ENCODE data around the gene MDM2.
A peak's percentile ranks its signal among the peaks of the same experiment; 100 is the strongest.
"Not testable (repeated sequence)": the region's sequence is repeated elsewhere in the genome, so short reads cannot be mapped to it uniquely, and the experiment has no call there.

The MDM2 gene

DNA sequence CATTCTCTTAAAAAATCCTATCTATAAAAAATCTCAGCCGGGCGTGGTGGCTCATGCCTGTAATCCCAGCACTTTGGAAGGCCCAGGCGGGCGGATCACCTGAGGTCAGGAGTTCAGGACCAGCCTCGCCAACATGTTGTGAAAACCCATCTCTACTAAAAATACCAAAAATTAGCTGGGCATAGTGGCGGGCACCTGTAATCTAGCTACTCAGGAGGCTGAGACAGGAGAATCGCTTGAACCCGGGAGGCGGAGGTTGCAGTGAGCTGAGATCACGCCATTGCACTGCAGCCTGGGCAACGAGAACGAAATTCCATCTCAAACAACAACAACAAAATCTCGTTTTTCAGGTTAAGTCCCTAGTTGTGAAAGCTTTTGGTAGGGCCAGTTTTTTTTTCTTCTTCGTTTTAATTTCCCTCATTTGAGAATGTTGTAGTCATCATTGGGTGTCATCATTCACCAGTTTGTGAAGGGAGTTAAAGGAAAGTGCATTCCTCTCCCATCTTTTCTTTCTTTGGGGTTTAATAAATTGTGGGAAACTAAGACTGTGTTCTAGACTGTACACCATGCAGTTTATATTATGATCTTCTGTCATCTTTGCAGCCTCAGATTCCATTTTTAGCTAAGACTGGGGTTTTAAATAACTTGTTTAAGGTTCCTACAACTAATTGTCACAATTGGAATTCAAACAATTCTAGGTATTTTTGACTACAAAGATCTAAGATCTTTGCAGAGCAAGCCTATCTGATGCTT lies 23.9 kb downstream of the MDM2 start:
- DNase-seq = no peak

DNA sequence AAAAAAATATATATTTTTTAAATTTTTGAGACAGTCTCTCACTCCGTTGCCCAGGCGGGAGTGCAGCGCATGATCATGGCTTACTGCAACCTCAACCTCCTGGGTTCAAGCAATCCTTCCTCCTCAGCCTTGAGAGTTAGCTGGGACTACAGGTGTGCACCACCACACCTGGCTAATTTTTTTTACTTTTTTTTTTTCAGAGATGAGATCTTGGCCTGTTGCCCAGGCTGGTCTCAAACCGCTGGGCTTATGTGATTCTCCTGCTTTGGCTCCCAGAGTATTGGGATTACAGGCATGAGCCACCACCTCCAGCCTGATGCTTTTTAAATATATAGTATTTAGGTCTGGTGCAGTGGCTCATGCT lies 24.5 kb downstream of the MDM2 start:
- DNase-seq = peak; percentile 15

DNA sequence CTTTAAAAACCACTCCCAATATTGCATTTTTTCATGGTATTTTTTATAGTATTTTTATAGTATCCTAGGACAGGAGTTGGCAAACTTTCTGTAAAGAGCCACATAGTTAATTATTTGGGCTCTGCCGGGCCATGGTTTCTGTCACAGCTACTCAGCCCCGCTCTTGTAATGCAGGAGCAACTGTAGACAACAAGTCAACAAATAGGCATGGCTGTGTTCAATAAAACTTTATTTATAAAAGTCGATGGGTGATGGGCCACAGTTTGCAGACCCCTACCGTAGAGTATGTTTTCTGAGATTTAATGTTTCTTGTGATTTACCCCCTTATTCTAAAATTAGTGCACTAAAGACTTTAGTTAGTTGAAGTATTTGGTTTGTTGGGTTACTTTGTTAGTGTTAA lies 25.5 kb downstream of the MDM2 start:
- DNase-seq = no peak

DNA sequence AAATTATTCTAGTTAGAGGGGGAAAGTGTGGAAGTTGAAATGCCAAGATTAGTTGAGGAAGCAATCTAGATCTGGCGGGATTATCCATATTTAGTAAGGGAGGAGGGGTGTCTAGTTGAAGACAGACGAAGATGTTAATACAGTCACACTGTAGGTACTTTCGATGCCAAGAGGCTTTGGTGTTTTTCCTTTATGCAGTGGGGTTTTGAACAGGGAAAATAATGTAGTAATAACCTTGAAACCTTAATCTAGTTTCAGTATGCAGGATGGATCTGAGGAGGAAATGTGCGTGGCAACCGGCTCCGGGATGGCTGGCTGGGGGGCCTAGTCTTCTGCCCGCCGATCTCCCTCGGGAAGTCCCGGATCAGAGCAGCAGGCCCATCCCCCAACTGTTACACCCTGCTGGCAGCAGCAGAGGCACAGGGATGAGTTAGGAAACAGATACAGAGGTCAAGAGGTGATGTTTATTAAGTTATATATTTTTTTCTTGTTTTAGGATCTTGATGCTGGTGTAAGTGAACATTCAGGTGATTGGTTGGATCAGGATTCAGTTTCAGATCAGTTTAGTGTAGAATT lies 27.4 kb downstream of the MDM2 start:
- no peak for DNase-seq

DNA sequence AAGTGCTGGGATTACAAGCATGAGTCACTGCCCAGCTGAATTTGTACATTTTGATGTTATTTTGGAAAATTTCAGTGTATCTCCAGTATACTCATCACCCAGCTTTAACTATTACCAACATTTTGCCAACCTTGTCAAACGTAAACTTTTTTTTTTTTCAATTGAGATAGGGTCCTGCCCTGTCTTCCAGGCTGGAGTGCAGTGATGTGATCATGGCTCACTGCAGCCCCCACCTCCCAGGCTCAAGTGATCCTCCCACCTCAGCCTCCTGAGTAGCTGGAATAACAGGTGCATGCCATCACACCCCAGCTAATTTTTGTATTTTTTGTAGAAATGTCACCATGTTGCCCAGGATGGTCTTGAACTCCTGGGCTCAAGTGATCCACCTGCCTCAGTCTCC lies 29.2 kb downstream of the MDM2 start:
- no peak for DNase-seq

DNA sequence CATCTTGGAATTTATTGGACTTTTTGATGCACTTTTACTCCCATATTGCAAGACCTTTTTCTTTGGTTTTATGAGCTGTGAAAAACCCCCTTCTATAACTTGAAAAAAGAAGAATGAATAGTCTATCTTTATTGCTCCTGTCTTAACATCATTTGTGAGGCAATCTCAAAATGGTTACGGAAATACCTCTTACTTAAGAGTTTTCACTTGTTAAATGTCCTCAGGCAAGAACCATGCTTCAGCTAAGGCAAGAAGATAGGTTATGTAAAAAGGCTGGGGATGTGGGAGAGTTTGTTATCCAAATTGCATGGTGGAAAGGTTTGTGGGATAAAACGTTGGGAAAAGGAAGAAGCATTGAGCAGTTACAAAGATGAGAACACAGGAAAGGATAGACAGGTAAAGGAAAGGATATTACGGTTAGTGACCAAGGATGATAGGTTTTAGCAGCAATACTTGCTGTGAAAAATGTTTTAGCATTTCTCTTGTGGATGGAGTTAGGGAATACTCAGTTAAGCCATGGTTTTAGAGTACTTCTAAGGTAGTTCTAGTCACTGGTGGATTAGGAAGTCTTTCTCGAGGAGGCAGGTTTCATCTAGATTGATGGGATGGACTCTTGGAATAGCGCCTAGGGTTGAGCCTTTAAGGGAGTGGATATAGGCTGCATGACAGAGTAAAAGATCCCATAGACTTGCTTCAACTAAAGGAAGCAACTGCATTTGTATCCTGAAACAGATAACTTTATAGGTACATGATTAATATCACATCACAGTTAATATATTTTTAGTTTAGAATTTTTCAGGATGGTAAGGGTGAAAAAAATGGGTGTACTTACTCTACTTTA lies 30.3 kb downstream of the MDM2 start:
- no peak for DNase-seq

DNA sequence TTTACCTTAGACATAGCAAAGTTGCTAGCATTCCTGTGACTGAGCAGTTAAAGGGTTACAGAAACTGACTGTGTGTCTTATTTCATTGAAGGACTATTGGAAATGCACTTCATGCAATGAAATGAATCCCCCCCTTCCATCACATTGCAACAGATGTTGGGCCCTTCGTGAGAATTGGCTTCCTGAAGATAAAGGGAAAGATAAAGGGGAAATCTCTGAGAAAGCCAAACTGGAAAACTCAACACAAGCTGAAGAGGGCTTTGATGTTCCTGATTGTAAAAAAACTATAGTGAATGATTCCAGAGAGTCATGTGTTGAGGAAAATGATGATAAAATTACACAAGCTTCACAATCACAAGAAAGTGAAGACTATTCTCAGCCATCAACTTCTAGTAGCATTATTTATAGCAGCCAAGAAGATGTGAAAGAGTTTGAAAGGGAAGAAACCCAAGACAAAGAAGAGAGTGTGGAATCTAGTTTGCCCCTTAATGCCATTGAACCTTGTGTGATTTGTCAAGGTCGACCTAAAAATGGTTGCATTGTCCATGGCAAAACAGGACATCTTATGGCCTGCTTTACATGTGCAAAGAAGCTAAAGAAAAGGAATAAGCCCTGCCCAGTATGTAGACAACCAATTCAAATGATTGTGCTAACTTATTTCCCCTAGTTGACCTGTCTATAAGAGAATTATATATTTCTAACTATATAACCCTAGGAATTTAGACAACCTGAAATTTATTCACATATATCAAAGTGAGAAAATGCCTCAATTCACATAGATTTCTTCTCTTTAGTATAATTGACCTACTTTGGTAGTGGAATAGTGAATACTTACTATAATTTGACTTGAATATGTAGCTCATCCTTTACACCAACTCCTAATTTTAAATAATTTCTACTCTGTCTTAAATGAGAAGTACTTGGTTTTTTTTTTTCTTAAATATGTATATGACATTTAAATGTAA lies 31.5 kb downstream of the MDM2 start:
- no peak for DNase-seq

DNA sequence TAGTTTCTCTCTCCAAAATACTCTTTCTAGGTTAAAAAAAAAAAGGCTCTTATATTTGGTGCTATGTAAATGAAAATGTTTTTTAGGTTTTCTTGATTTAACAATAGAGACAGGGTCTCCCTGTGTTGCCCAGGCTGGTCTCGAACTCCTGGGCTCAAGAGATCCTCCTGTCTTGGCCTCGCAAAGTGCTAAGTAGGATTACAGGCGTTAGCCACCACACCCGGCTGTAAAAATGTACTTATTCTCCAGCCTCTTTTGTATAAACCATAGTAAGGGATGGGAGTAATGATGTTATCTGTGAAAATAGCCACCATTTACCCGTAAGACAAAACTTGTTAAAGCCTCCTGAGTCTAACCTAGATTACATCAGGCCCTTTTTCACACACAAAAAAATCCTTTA lies 33.2 kb downstream of the MDM2 start:
- not testable (repeated sequence) for DNase-seq

DNA sequence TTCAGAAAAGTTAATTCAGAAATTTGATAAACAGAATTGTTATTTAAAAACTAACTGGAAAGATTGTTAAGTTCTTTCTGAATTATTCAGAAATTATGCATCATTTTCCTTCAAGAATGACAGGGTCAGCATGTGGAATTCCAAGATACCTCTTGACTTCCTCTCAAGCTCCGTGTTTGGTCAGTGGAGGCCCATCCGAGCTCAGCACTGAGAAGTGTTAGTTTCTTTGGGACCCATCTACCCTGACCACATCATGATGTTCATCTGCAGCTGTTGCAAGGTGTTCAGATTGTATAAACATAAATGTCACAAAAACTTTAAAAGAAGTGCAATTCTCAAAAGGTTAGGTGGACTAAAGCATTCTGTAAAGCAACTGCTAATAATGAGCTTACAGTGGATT lies 33.7 kb downstream of the MDM2 start:
- DNase-seq = no peak

DNA sequence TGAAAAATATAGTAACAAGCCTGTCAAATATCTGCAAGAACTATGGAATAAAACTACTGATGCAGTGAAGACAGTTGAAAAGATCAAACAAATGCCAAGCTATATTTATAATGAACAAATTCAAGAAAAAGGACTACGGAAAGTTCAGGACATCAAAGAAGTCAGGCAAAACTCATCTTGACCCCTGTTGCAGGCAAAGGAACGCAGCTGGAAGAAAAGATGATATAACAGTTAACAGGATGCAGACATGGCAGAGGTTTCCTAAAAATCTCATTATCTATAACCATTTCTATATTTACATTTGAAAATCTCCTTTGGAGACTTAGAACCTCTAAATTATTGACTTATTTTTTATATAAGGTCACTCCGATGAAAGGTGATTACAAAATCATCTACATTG lies 34.1 kb downstream of the MDM2 start:
- no peak for DNase-seq

DNA sequence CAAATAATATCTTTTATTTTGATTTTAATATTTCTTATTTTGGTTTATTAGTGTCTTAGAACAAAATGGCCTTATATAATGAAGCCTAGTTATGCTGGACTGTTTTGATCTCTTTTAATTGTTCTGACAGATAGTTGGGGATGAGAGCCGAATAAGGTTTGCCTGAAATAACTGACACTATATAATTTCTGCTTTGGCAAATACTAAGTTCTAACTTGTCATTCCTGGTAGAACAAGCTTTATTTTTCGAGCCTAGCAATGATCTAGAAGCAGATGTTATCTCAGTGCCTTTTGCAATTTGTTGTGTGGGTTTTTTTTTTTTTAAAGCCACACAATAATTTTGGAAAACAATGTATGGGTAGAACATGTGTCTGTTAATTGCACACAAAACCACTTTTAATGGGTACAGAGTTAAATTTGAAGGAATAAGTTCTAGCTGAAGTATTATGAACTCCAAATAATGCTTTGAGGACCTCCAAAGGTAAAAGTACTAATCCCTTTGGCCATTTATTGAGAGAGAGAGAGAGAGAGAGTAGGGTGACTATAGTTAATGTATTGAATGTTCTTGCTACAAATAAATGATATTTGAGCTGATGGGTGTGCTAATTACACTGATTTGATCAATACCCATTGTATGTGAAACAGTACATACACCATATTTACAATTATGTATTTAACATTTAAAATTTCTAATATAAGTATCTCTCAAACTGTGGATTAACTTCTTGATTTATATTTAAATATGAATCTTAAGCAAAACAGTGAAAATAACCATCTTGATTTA lies 35.0 kb downstream of the MDM2 start:
- DNase-seq = no peak

DNA sequence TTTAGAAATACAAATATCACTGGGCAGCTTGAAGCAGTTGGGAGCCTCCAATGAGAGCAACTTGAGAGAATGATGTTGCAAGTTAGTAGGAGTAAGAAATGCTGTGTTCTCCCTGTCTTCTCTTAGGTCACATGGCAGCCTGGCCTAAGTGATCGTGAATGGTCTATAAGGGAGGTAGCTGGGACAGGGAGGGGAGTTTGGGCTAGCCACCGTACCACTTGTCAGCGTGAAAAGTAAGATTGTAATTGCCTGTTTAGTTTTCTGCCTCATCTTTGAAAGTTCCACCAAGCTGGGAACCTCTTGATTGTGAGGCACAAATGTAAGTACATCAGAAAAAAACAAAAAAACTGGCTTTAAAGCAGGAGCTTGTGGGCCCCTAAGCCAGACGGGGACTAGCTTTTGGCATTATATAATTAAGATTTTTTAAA lies 36.4 kb downstream of the MDM2 start:
- no peak for DNase-seq

DNA sequence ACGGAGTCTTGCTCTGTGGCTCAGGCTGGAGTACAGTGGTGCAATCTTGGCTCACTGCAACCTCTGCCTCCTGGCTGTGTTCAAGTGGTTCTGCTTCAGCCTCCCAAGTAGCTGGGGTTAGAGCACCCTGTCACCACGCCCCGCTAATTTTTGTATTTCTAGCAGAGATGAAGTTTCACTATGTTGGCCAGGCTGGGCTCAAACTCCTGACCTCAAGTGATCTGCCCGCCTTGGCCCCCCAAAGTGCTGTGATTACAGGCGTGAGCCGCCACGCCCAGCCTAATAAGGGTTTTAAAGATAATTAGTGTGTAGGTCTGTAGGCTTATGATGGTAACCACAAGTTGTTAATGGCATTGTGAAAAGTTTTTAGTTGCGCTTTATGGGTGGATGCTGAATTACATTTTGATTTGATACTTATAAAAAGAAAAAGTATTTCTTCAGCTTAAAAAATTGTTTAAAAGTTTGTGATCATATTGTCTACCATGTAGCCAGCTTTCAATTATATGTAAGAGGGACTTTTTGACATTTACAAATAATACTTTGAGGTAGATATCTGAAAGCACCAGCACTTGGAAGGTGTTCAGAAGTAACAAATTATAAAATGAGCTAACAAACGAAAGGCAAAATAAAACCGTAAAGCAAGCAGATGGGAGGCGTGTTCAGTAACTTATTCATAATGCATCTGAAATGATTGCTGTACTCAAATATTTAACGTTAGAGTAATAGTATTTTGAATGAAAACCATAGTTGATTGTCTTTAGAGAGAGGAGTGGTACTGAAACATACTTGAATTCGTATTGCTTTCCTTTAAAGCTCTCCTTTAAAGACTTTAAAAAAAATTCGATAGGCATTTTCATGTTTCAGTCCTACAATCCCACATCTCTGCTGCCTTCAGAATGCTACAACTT lies 37.1 kb downstream of the MDM2 start:
- no peak for DNase-seq

DNA sequence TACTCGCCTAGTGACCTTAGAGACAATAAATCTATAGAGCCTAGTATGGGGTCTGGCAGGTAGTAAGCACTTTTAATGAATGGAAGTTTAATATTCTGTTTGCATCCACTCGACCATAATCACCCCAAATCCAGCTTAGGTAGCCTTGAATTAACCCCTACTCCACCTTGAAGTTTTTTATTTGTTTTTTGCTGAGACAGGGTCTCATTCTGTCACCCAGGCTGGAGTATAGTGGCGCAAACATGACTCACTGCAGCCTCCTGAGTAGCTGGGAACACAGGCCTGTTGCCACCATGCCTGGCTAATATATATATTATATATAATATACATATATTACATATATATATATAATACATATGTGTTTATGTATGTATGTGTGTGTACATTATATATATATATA lies 38.8 kb downstream of the MDM2 start:
- DNase-seq = no peak

DNA sequence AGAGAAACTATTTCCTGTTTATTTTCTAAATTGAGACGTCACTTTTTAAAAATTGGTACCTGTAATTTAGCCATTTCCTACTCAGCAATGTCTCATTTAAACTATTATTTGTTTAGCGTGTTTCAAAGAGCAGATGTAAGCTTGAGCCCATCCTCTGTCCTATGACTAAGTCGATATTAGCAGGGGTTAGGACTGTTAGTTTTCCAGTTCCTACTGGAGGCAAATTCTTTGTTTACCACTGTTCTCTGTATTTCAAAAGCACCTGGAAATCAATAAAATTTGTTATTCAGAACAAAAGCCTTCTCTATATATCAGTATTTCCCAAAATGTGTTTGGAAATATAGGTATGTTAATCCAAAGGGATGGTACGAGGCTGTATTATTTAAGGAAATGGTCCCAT lies 42.4 kb downstream of the MDM2 start:
- DNase-seq = no peak

DNA sequence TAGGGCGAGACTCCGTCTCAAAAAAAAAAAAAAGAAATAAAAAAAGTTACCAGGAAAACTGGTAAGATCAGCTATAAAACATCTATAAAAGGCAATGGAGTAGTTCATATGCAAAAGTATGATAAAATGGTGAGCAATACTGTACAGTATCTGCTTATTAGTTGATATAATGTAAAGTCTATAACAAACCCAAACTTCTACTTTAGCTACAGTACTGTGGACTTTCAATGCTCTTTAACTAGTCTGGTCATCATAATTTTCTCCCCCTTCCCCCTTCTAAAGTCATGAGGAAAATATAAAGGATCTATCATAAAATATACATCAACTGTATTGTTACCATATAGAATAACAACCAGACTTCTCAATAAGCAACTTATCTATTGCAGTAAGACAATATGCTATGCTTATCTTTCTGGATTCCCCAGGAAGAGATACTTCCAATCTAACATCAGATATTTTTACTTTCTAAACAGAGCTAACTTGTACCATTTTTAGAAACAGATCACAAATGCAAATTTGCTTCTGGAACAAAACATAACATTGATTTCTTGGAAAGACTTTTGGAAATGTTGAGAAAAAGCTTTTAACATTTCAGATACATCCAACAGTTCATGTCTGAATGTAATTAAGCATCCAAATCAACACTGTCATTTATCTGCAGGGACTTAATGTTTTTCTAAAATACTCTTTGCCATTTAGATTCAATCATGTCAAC lies 43.8 kb downstream of the MDM2 start:
- DNase-seq = no peak

DNA sequence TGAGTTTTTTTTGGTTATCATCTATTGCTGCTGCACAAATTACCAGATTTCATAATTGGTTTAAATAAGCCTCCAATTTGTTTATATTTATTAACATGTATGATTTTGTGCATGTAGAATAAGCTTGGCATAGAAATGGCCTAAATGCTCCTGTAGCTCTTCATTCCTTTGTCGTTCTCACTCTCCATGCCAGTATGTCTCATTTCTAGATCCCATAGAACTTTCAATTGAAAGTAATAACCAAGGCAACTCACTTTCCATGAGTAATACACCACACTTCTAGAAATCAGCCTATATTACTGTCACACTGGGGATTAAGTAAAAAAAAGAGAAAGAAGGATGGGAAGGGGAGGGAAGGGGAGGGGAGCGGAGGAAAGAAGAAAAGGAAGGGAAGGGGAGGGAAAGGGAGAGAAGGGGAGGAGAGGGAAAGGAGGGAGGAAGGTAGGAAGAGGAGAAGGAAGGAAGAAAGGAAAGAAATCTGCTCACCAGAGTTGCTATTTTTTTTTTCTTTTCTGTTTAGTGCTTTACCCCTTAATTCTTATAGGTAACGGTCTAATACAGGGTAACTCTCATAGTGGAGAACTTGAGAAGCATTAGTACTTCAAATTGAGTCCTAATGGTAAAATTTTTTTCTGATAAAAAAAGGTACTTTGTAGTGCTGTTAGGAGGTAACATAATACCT lies 45.6 kb downstream of the MDM2 start:
- no peak for DNase-seq

DNA sequence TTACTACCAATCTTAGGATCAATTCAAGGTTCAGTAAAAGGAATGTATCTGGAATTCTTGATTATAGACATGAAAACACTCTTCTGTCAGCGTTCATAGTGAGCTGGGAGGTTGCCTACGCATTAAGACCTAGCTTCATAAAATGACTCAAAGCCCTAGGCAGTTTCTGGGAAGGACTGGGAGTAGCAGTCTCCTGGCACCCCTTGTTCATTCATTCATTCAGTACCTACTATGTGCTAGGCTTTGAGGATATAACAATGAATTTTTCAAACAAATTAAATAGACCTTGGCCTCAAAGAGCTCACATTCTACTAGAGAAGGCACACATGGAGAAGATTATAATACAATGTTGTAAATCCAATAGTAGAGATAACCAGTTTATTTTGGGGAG lies 46.1 kb downstream of the MDM2 start:
- no peak for DNase-seq

DNA sequence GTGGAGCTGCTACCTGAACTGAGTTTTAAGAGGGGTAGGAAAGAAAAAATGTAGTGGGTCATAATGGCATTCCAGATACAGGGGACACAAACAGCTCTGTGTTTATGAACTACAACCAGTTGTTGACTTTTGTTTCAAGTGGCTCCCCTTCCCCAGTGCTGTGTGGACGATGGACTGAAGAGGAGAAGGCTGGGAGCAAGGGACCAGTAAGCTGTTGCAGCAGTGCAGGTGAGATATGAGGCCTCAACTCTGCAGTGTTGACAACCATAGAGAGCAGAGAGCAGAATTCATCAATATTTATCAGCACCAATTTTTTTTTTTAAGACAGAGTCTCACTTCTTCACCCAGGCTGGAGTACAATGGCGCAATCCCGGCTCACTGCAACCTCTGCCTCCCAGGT lies 46.6 kb downstream of the MDM2 start:
- no peak for DNase-seq

DNA sequence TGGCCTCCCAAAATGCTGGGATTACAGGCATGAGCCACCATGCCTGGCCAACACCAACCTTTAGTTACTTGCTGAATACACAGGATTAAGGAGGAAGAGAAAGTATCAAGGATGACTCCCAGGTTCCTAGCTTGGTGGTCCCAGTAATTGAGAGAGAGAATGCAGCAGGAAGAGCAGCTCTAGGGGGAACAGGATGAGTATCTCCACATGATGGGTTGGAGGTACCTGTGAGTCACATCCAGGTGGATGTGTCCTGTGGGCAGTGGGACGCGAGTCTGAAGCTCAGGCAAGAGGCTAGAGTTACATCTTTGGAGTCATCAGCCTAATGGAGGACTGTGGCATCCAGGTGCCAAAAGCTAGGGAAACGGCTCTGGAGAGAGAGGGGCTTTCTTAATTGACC lies 47.1 kb downstream of the MDM2 start:
- no peak for DNase-seq
